ENCODE data around the gene NRDC. TPM values are rescaled to one million over a fixed set of nuclear protein-coding genes. Genes with fewer than 3 reads are reported as not detected.
A peak's percentile ranks its signal among the peaks of the same experiment; 100 is the strongest.

The NRDC gene
- total and polyA plus RNA-seq, 2 experiments from 2014 or later = 51.3 to 113 TPM

DNA sequence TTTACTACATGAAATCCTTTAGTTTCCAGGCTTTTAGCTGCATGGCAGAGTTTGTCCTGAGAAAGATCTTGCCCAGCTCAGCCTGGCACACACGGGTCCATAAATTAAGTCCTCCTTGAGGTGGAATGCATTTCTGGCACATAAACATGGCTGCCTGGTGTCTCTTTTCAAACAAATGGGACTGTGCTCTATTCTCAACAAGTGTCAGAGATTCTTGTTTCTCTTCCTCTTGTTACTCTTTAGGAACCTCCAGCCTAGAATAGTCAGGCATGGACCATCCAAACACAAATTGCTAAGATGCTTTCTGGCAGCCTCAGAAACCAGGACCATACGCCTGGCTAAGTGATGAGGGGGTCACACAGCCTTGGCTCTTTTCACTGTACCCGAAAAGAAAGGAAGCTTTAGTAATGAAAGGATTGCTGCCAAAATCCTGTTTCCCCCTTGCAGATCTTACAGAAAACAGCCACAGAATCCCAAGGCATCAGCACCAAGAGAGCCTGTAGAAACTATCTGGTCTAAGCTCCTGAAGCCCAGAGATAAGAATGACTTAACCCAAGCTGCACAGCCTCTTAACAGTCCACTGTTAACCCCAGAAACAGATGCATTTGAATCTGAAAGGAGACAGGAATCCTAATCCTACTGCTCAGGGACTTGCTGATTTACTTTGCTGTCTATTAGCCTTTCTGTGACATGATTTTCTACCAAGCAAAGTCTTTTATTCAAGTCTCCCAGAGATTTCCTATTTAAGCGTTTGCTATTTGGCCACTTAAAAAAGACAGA, 31.9 kb upstream of the NRDC start:
- H3K27ac ChIP-seq = no peak overlapping the region
- H3K9me3 ChIP-seq (ENCODE audit: low read depth) = no peaks in the 10 kb centered on the region
- no peaks in the 10 kb centered on the region for H3K36me3 ChIP-seq
- TF ChIP-seq, protein P1, sequence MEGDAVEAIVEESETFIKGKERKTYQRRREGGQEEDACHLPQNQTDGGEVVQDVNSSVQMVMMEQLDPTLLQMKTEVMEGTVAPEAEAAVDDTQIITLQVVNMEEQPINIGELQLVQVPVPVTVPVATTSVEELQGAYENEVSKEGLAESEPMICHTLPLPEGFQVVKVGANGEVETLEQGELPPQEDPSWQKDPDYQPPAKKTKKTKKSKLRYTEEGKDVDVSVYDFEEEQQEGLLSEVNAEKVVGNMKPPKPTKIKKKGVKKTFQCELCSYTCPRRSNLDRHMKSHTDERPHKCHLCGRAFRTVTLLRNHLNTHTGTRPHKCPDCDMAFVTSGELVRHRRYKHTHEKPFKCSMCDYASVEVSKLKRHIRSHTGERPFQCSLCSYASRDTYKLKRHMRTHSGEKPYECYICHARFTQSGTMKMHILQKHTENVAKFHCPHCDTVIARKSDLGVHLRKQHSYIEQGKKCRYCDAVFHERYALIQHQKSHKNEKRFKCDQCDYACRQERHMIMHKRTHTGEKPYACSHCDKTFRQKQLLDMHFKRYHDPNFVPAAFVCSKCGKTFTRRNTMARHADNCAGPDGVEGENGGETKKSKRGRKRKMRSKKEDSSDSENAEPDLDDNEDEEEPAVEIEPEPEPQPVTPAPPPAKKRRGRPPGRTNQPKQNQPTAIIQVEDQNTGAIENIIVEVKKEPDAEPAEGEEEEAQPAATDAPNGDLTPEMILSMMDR (IDR thresholded peaks at IDR 0.05; ENCODE audit: low read depth, low read length) = no peak
- H3K27me3 ChIP-seq = no peaks in the 10 kb centered on the region
- H3K4me3 ChIP-seq = no peak overlapping the region
- DNase-seq (ENCODE audit: low read depth in 1 of 2, low spot score in 1 of 2) = no peak
- no peaks in the 10 kb centered on the region for H3K4me1 ChIP-seq (ENCODE audit: low read depth)

DNA sequence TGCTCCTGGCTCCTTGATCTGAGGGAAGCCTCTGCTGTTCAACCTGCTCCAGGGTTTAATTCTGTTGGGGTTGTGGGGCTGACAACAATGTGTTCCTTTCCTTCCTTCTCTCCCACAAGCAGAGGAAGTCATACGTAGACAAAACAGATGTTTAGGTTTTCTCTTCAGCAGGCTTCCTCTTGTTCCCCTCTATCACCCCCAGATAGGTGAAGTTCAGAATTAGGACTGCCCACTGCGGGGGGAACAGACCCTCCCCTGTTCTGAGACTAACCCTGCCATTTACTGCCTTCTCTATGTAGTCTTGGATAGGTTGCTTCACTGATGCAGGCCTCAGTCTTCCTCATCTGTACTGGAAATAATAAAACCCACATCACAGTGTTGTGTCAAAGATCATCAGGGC, 30.0 kb upstream of the NRDC start:
- H3K4me1 ChIP-seq (ENCODE audit: low read depth) = no peaks in the 10 kb centered on the region
- no peak for DNase-seq (ENCODE audit: low read depth in 1 of 2, low spot score in 1 of 2)
- H3K27ac ChIP-seq = no peak overlapping the region

GRCh38 chr1:51907079-51907702, 28.7 kb upstream of the NRDC start:
- TF ChIP-seq, protein P1 (IDR thresholded peaks at IDR 0.05; ENCODE audit: low read depth, low read length) = no peak
- Histone ChIP-seq H3K9me3 (ENCODE audit: low read depth) (no peaks in the 10 kb centered on the region), H3K4me1 (ENCODE audit: low read depth) (no peaks in the 10 kb centered on the region), H3K27me3 (no peaks in the 10 kb centered on the region), H3K36me3 (no peaks in the 10 kb centered on the region), H3K4me3 (no peak overlapping the region), H3K27ac (no peak overlapping the region)
- DNase-seq (ENCODE audit: low read depth in 1 of 2, low spot score in 1 of 2) = peak in 1 of 2 donors; percentile 17

More for the DNA sequence above, 30.0 kb upstream of the NRDC start:
- Histone ChIP-seq H3K27me3 (no peaks in the 10 kb centered on the region), H3K9me3 (ENCODE audit: low read depth) (no peaks in the 10 kb centered on the region), H3K4me3 (no peak overlapping the region), H3K36me3 (no peaks in the 10 kb centered on the region)
- TF ChIP-seq, protein P1 (IDR thresholded peaks at IDR 0.05; ENCODE audit: low read depth, low read length) = no peak

- no peaks in the 10 kb centered on the region for H3K27me3 ChIP-seq
- H3K36me3 ChIP-seq = no peaks in the 10 kb centered on the region
- H3K9me3 ChIP-seq (ENCODE audit: low read depth) = no peaks in the 10 kb centered on the region
- TF ChIP-seq, protein P1 (IDR thresholded peaks at IDR 0.05; ENCODE audit: low read depth, low read length) = no peak
- DNase-seq (ENCODE audit: low read depth in 1 of 2, low spot score in 1 of 2) = peak in 1 of 2 donors; percentile 55
- H3K4me1 ChIP-seq (ENCODE audit: low read depth) = no peaks in the 10 kb centered on the region
- no peak overlapping the region for H3K4me3 ChIP-seq
- no peak overlapping the region for H3K27ac ChIP-seq
Measured at GRCh38 chr1:51906306-51907078, 28.0 kb upstream of the NRDC start.

- no peak for DNase-seq (ENCODE audit: low read depth in 1 of 2, low spot score in 1 of 2)
- TF ChIP-seq, protein P1 (IDR thresholded peaks at IDR 0.05; ENCODE audit: low read depth, low read length) = no peak
Measured at GRCh38 chr1:51902456-51902855, 23.9 kb upstream of the NRDC start.

More at GRCh38 chr1:51902456-51902855, 23.9 kb upstream of the NRDC start:
- no peaks in the 10 kb centered on the region for H3K9me3 ChIP-seq (ENCODE audit: low read depth)
- no peak overlapping the region for H3K4me3 ChIP-seq
- no peaks in the 10 kb centered on the region for H3K36me3 ChIP-seq
- H3K27ac ChIP-seq = no peak overlapping the region
- no peaks in the 10 kb centered on the region for H3K4me1 ChIP-seq (ENCODE audit: low read depth)
- H3K27me3 ChIP-seq = no peaks in the 10 kb centered on the region

Measured in cardiac muscle cell (in vitro differentiated cells and primary cell).